GM23338 (cell line): ENCODE results near the gene ZDHHC8. TPM values are rescaled to one million over a fixed set of nuclear protein-coding genes. Genes with fewer than 3 reads are reported as not detected.

ENCODE experiments used
- ATAC-seq: fragments of 200-7000 bp; cut with Tn5 transposase; 3 replicates; pipeline ENCODE4 v1.9.1; 2020
- DNase-seq: peaks from one replicate; pipeline ENCODE4 v3.0.0-alpha.2; 2015; ENCODE audit warnings: low spot score
- H2AFZ ChIP-seq: fragments of 200-600 bp; sonication (generic); 2 replicates; pipeline ENCODE4 v1.8.0; 2016; ENCODE audit warnings: antibody characterized with exemption, mild to moderate bottlenecking, moderate library complexity
- H3F3A ChIP-seq: fragments of 200-600 bp; sonication (generic); replicated peaks from 2 replicates; pipeline ENCODE4 v1.8.0; 2017; ENCODE audit warnings: antibody characterized with exemption, mixed run types, low read depth
- H3K27ac ChIP-seq: fragments of 200-600 bp; sonication (generic); 2 replicates; pipeline ENCODE4 v1.6.1; 2016; ENCODE audit warnings: low read depth
- H3K27me3 ChIP-seq: fragments of 200-600 bp; sonication (generic); 2 replicates; pipeline ENCODE4 v1.8.0; 2016; ENCODE audit warnings: mild to moderate bottlenecking, mixed run types, moderate library complexity; ENCODE audit not compliant: insufficient read depth
- H3K36me3 ChIP-seq: fragments of 200-600 bp; sonication (generic); 2 replicates; pipeline ENCODE4 v1.8.0; 2016; ENCODE audit warnings: mild to moderate bottlenecking; ENCODE audit not compliant: insufficient read depth
- H3K4me1 ChIP-seq: fragments of 200-600 bp; sonication (generic); 2 replicates; pipeline ENCODE4 v1.8.0; 2016; ENCODE audit warnings: mild to moderate bottlenecking, moderate library complexity; ENCODE audit not compliant: insufficient read depth
- H3K4me2 ChIP-seq: fragments of 200-600 bp; sonication (generic); 2 replicates; pipeline ENCODE4 v1.7.1; 2017; ENCODE audit warnings: mixed run types
- H3K4me3 ChIP-seq: fragments of 200-600 bp; sonication (generic); 2 replicates; pipeline ENCODE4 v1.6.1; 2016; ENCODE audit warnings: mixed run types
- H3K79me2 ChIP-seq: fragments of 200-600 bp; sonication (generic); replicated peaks from 2 replicates; pipeline ENCODE4 v1.8.0; 2017; ENCODE audit warnings: mild to moderate bottlenecking; ENCODE audit not compliant: insufficient read depth
- H3K9me2 ChIP-seq: fragments of 200-600 bp; sonication (generic); 2 replicates; pipeline ENCODE4 v1.8.0; 2017; ENCODE audit not compliant: insufficient read depth
- H4K20me1 ChIP-seq: fragments of 200-600 bp; sonication (generic); replicated peaks from 2 replicates; pipeline ENCODE4 v1.8.0; 2017; ENCODE audit warnings: mild to moderate bottlenecking; ENCODE audit not compliant: insufficient read depth
- H3K27ac Mint-ChIP-seq: 2 replicates; pipeline ENCODE4 v1.8.0; 2020; ENCODE audit warnings: inconsistent platforms, mild to moderate bottlenecking, moderate library complexity, mixed read lengths
- H3K27me3 Mint-ChIP-seq: 3 replicates; pipeline ENCODE4 v1.8.0; 2022; ENCODE audit warnings: low read depth, mild to moderate bottlenecking, moderate library complexity, mixed read lengths, inconsistent platforms; ENCODE audit not compliant: insufficient read depth, poor library complexity
- H3K36me3 Mint-ChIP-seq: 3 replicates; pipeline ENCODE4 v1.8.0; 2021; ENCODE audit warnings: low read depth, mild to moderate bottlenecking, inconsistent platforms, moderate library complexity, mixed read lengths
- H3K4me1 Mint-ChIP-seq: 3 replicates; pipeline ENCODE4 v1.8.0; 2020; ENCODE audit warnings: mild to moderate bottlenecking, inconsistent platforms, mixed read lengths
- H3K4me3 Mint-ChIP-seq: 3 replicates; pipeline ENCODE4 v1.8.0; 2021; ENCODE audit warnings: moderate library complexity, mild to moderate bottlenecking, inconsistent platforms, mixed read lengths
- H3K9me3 Mint-ChIP-seq: 3 replicates; pipeline ENCODE4 v1.8.0; 2020; ENCODE audit warnings: moderate library complexity, mild to moderate bottlenecking, inconsistent platforms, mixed read lengths
- CTCF ChIP-seq, 2 experiments: fragments of 200-600 bp in 1 of 2; sonication (generic) in 1 of 2; conservative IDR thresholded peaks; 2 replicates each; pipeline versions ENCODE4 v1.5.1 to v1.6.1; 2016 to 2017; ENCODE audit warnings: antibody characterized with exemption in 2 of 2, low read depth in 2 of 2, mild to moderate bottlenecking in 2 of 2, moderate library complexity in 1 of 2
- ETS1 ChIP-seq: IDR thresholded peaks from 2 replicates; pipeline ENCODE4 v1.6.1; 2016; ENCODE audit warnings: antibody characterized with exemption
- EZH2 ChIP-seq: fragments of 200-600 bp; sonication (generic); IDR thresholded peaks from one replicate; pipeline ENCODE4 v1.8.0; 2017; ENCODE audit warnings: antibody characterized with exemption, mild to moderate bottlenecking, low read depth; ENCODE audit not compliant: unreplicated experiment
- EZH2phosphoT487 ChIP-seq: fragments of 200-600 bp; sonication (generic); IDR thresholded peaks from one replicate; pipeline ENCODE4 v1.8.1; 2018; ENCODE audit warnings: antibody characterized with exemption; ENCODE audit not compliant: unreplicated experiment
- JUNB ChIP-seq: IDR thresholded peaks from one replicate; pipeline ENCODE4 v1.6.1; 2016; ENCODE audit warnings: antibody characterized with exemption; ENCODE audit not compliant: unreplicated experiment
- NANOG ChIP-seq: IDR thresholded peaks from 2 replicates; pipeline ENCODE4 v1.6.1; 2016; ENCODE audit warnings: antibody characterized with exemption, borderline replicate concordance
- POLR2AphosphoS5 ChIP-seq: IDR thresholded peaks from 2 replicates; pipeline ENCODE4 v1.6.1; 2016; ENCODE audit warnings: antibody characterized with exemption, low read depth
- REST ChIP-seq: IDR thresholded peaks from one replicate; pipeline ENCODE4 v1.6.1; 2018; ENCODE audit warnings: antibody characterized with exemption; ENCODE audit not compliant: unreplicated experiment
- STAT1 ChIP-seq: IDR thresholded peaks from one replicate; pipeline ENCODE4 v1.6.1; 2016; ENCODE audit warnings: antibody characterized with exemption; ENCODE audit not compliant: unreplicated experiment
- ZNF114 ChIP-seq: fragments of 250-450 bp; sonication (Bioruptor Pico); IDR thresholded peaks from 2 replicates; pipeline ENCODE4 v1.5.0; 2020; ENCODE audit warnings: mild to moderate bottlenecking, moderate library complexity
- ZNF331 ChIP-seq: fragments of 250-450 bp; sonication (Bioruptor Pico); IDR thresholded peaks from 2 replicates; pipeline ENCODE4 v1.5.0; 2020; ENCODE audit warnings: low read depth, mild to moderate bottlenecking, moderate library complexity
- polyA plus RNA-seq: library from polyadenylated mRNA; unstranded; fragments of >200 nt; fragmentation: Nextera tagmentation; extraction: Ambion mirVana; gene quantifications from 2 replicates; pipeline ENCODE4 v1.2.1, GENCODE V29; 2016
- total RNA-seq: library from RNA; depleted of rRNA; stranded (reverse); fragments of >200 nt; shearing (Covaris generic); gene quantifications from 2 replicates; pipeline ENCODE4 v1.2.3, GENCODE V29; 2014

Gene ZDHHC8
- total and polyA plus RNA-seq, 2 experiments from 2014 or later = 13.7 to 47.6 TPM

GRCh38 chr22:20131859-20132685 is 468 bp downstream of the ZDHHC8 start:
- Histone ChIP-seq H3K36me3 (peaks cover 4% of the 10 kb centered on the region; the same call in 1 of the 2 replicates), H3K79me2 (peaks cover 35% of the 10 kb centered on the region), H2AFZ (no peak overlapping the region), H3K27ac (no peak overlapping the region), H3K4me2 (peak overlapping the region; percentile 81), H3K27me3 (no peaks in the 10 kb centered on the region), H4K20me1 (no peaks in the 10 kb centered on the region; the same call in 1 of the 2 replicates), H3K4me1 (no peaks in the 10 kb centered on the region; the same call in 1 of the 2 replicates), H3K9me2 (no peaks in the 10 kb centered on the region), H3F3A (peaks cover 31% of the 10 kb centered on the region), H3K4me3 (peak overlapping the region; percentile 65)
- TF ChIP-seq ETS1 (no peak), EZH2 (no peak), ZNF331 (CRISPR knock-in tag) (no peak), CTCF (conservative IDR thresholded peaks at IDR 0.05; ENCODE audit: low read depth in 2 of 2) (no peak), JUNB (no peak), POLR2AphosphoS5 (no peak), NANOG (no peak), ZNF114 (CRISPR knock-in tag) (no peak), STAT1 (no peak), EZH2phosphoT487 (no peak), REST (no peak)
- Mint-ChIP-seq H3K27ac (no peak overlapping the region), H3K4me3 (peak overlapping the region; percentile 66), H3K27me3 (peaks cover 15% of the 10 kb centered on the region), H3K9me3 (no peaks in the 10 kb centered on the region), H3K4me1 (peaks cover 2% of the 10 kb centered on the region; the same call in 1 of the 3 replicates), H3K36me3 (peaks cover 15% of the 10 kb centered on the region)
- DNase-seq = no peak
- ATAC-seq = no peak
